Cardiac fibroblast (primary cell): ENCODE measurements around the gene DYNLL2.

ENCODE experiments used
- DNase-seq, 2 donors: peaks; one replicate each; pipeline versions ENCODE4 v3.0.0 to v3.0.0-alpha.2; 2010; ENCODE audit warnings: low read depth in 2 of 2
- H3K4me3 ChIP-seq, 2 donors: replicated peaks in 1 of 2; 1 replicate in 1 of 2; 2 replicates in 1 of 2; pipeline ENCODE4 v1.5.1; 2011; ENCODE audit warnings: low read depth in 2 of 2, low read length in 2 of 2, mild to moderate bottlenecking in 2 of 2, moderate library complexity in 1 of 2
- TF ChIP-seq, protein P1 (sequence below): IDR thresholded peaks from one replicate; pipeline ENCODE4 v1.5.1; 2011; ENCODE audit warnings: low read depth, mild to moderate bottlenecking, low read length, inconsistent platforms

The DYNLL2 gene

DNA sequence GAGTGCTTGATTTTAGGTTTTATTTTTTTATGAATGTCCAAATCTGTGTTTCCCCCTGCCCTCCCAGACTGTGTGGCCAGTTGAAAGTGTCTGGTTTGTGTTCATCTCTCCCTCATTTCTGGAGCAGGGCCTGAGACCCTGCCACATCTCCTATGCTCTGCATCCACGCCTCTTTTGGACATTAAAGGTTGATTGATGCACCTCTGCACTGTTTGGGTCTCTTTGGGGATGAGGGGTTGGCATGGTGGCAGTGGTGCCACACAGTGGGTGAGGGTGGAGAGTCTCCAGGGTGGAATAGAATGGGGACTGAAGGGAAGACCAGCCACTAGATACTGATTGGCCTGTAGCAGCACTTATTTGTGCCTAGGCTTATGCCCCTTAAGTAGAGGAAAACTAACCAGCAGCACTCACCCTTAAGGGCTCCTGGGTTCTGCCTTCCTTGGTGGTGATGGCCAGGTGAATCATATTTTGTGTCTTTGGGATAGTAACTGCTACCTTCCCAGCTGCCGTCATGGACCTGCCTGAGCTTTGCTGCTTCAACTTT, 7.9 kb downstream of the DYNLL2 start:
- TF ChIP-seq, protein P1, sequence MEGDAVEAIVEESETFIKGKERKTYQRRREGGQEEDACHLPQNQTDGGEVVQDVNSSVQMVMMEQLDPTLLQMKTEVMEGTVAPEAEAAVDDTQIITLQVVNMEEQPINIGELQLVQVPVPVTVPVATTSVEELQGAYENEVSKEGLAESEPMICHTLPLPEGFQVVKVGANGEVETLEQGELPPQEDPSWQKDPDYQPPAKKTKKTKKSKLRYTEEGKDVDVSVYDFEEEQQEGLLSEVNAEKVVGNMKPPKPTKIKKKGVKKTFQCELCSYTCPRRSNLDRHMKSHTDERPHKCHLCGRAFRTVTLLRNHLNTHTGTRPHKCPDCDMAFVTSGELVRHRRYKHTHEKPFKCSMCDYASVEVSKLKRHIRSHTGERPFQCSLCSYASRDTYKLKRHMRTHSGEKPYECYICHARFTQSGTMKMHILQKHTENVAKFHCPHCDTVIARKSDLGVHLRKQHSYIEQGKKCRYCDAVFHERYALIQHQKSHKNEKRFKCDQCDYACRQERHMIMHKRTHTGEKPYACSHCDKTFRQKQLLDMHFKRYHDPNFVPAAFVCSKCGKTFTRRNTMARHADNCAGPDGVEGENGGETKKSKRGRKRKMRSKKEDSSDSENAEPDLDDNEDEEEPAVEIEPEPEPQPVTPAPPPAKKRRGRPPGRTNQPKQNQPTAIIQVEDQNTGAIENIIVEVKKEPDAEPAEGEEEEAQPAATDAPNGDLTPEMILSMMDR: no peak
- H3K4me3 ChIP-seq: no peak overlapping the region
- DNase-seq: no peak

DNA sequence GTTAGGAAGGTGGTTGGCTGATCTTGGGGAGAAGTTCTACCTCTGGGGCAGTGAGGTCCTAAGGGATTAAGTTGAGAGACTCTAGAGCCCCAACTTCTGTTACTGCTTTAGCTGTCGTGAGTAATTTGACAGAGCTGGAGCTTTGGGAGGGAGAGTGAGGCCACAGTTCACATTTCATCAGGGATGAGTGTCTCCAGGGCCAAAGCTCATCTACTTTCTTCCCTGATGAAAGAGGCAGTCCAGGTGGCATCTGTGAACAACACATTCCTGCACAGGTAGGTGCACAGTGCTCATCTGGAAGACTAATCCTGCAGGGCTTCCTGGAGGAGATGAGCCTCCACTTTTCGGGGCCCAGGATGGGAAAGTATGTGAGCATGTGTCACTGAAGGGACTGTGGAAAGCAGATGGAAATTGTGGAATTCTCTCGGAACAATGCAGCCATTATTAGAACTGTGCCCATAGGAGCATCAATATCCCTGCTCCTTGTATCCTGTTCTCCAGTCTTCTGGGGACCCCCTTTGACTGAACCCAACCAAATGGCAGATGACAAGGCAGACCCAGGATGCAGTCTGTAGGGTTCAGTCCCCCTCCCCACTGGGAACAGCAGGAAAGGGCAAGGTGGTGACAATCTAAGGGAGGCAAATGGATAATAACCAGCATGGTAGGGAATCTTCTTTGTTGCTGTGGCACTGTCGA, 9.0 kb downstream of the DYNLL2 start:
- no peak overlapping the region for H3K4me3 ChIP-seq
- DNase-seq: no peak
- TF ChIP-seq, protein P1: no peak

GRCh38 chr17:58092797-58093385, 9.7 kb downstream of the DYNLL2 start:
- TF ChIP-seq, protein P1: no peak
- H3K4me3 ChIP-seq: no peak overlapping the region
- DNase-seq: no peak

- no peak for DNase-seq
- TF ChIP-seq, protein P1: no peak
- H3K4me3 ChIP-seq: no peak overlapping the region
Measured at GRCh38 chr17:58094118-58094517, 10.9 kb downstream of the DYNLL2 start.

DNA sequence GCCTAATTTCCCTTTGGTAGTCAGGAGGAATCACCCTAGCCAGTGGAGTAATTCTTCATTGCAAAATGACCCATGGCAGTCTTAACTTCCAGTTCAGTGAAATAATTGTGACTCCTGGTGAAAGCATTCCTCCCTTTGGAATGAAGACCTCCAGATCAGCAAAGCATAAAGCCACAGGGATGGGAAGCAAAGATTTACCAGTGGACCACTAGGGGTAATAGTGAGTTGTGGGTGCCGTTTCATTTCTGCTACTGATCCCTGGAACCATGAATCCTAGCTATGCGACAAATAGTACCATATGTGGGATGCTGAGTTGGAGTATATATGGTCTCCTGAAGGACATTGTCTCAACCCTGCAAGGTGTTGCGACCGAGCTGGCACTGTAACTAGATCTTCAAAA, 13.7 kb downstream of the DYNLL2 start:
- no peak overlapping the region for H3K4me3 ChIP-seq
- no peak for DNase-seq
- TF ChIP-seq, protein P1: no peak

DNA sequence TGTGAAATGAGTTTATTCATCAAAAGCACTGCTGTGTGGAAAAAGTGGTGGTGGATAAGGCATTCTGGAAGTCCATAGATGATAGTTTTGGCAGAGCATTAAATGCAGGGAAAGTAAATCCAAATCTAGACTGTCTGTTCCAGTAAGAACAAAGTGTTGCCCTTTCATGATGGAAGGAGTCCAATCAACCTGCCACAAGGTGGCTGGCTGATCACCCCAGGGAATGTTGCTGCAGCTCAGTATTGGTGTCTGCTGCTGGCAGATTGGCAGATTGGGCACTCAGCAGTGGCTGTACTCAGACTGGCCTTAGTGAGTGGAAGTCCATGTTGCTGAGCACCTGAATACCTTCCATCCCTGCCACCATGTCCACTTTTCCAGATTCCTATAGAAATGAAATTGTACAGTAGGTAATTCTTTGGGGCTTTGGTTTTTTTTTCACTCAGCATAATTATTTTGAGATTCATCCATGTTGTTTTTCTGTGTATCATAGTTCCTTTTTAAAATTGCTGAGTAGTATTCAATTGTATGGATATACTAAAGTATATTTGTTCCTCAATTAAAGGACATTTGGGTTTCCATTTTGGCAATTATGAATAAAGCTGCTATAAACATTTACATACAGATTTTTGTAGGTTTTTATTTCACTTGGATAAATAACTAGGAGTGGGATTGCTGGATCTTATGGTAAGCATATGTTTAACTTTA, 14.3 kb downstream of the DYNLL2 start:
- no peak for DNase-seq

More for the DNA sequence above, 14.3 kb downstream of the DYNLL2 start:
- H3K4me3 ChIP-seq: no peak overlapping the region
- TF ChIP-seq, protein P1: no peak
